Measurements from ENCODE around the gene BOLA2B. TPM values are rescaled to one million over a fixed set of nuclear protein-coding genes. Genes with fewer than 3 reads are reported as not detected.
"Not testable (repeated sequence)": the region's sequence is repeated elsewhere in the genome, so short reads cannot be mapped to it uniquely, and the experiment has no call there.

Gene BOLA2B
- 35.4 TPM for total RNA-seq

GRCh38 chr16:30193615-30194014 lies at the start of gene BOLA2B, which contains the start of gene SLX1A:
TSS of gene BOLA2B (minus strand) at chr16:30193666. CDS start at chr16:30193595, 71 bp downstream.
TSS of gene SLX1A (plus strand) at chr16:30193875. CDS start at chr16:30194085, 210 bp downstream.
- not testable (repeated sequence) for H3K9me3 ChIP-seq (ENCODE audit: low read depth, low read length); H3K4me1 ChIP-seq (ENCODE audit: insufficient read depth, low read length); H3K27me3 ChIP-seq (ENCODE audit: insufficient read depth, low read length)
- H3K4me3 ChIP-seq (ENCODE audit: low read length) = peak within 1 kb of the TSS; percentile 20

- not testable (repeated sequence) for H3K27me3 ChIP-seq (ENCODE audit: insufficient read depth, low read length); H3K9me3 ChIP-seq (ENCODE audit: low read depth, low read length); H3K4me1 ChIP-seq (ENCODE audit: insufficient read depth, low read length); H3K4me3 ChIP-seq (ENCODE audit: low read length)
These were observed 23.6 kb upstream of the BOLA2B start for GRCh38 chr16:30217082-30217481.

- not testable (repeated sequence) for H3K4me3 ChIP-seq (ENCODE audit: low read length); H3K27me3 ChIP-seq (ENCODE audit: insufficient read depth, low read length); H3K9me3 ChIP-seq (ENCODE audit: low read depth, low read length); H3K4me1 ChIP-seq (ENCODE audit: insufficient read depth, low read length)
These were observed 17.9 kb upstream of the BOLA2B start for GRCh38 chr16:30211414-30211813.

- not testable (repeated sequence) for H3K4me3 ChIP-seq (ENCODE audit: low read length); H3K9me3 ChIP-seq (ENCODE audit: low read depth, low read length); H3K27me3 ChIP-seq (ENCODE audit: insufficient read depth, low read length); H3K4me1 ChIP-seq (ENCODE audit: insufficient read depth, low read length)
These were observed 15.6 kb upstream of the BOLA2B start for GRCh38 chr16:30209032-30209431.

GRCh38 chr16:30207063-30207704 lies 13.7 kb upstream of the BOLA2B start:
- H3K27me3 ChIP-seq (ENCODE audit: insufficient read depth, low read length); H3K4me3 ChIP-seq (ENCODE audit: low read length); H3K4me1 ChIP-seq (ENCODE audit: insufficient read depth, low read length); H3K9me3 ChIP-seq (ENCODE audit: low read depth, low read length): not testable (repeated sequence)

GRCh38 chr16:30206252-30206651 lies 12.8 kb upstream of the BOLA2B start:
- H3K27me3 ChIP-seq (ENCODE audit: insufficient read depth, low read length); H3K4me1 ChIP-seq (ENCODE audit: insufficient read depth, low read length); H3K9me3 ChIP-seq (ENCODE audit: low read depth, low read length): not testable (repeated sequence)
- peak overlapping the region; percentile 32 for H3K4me3 ChIP-seq (ENCODE audit: low read length)

GRCh38 chr16:30205541-30206236 lies 12.2 kb upstream of the BOLA2B start:
- H3K27me3 ChIP-seq (ENCODE audit: insufficient read depth, low read length); H3K9me3 ChIP-seq (ENCODE audit: low read depth, low read length); H3K4me1 ChIP-seq (ENCODE audit: insufficient read depth, low read length): not testable (repeated sequence)
- peak overlapping the region; percentile 32 for H3K4me3 ChIP-seq (ENCODE audit: low read length)

- H3K9me3 ChIP-seq (ENCODE audit: low read depth, low read length); H3K4me1 ChIP-seq (ENCODE audit: insufficient read depth, low read length); H3K27me3 ChIP-seq (ENCODE audit: insufficient read depth, low read length); H3K4me3 ChIP-seq (ENCODE audit: low read length): not testable (repeated sequence)
These were observed 6.3 kb upstream of the BOLA2B start for GRCh38 chr16:30199608-30200343.

GRCh38 chr16:30199049-30199448 lies 5.6 kb upstream of the BOLA2B start, which contains the start of gene SULT1A3:
TSS of gene SULT1A3 (plus strand) at chr16:30199255. CDS start at chr16:30200729, 1,474 bp downstream.
- H3K27me3 ChIP-seq (ENCODE audit: insufficient read depth, low read length); H3K4me3 ChIP-seq (ENCODE audit: low read length); H3K9me3 ChIP-seq (ENCODE audit: low read depth, low read length); H3K4me1 ChIP-seq (ENCODE audit: insufficient read depth, low read length): not testable (repeated sequence)

GRCh38 chr16:30197001-30197400 lies 3.5 kb upstream of the BOLA2B start:
- not testable (repeated sequence) for H3K4me1 ChIP-seq (ENCODE audit: insufficient read depth, low read length); H3K4me3 ChIP-seq (ENCODE audit: low read length); H3K27me3 ChIP-seq (ENCODE audit: insufficient read depth, low read length)

GRCh38 chr16:30194172-30194925 lies 883 bp upstream of the BOLA2B start:
- H3K27me3 ChIP-seq (ENCODE audit: insufficient read depth, low read length); H3K4me1 ChIP-seq (ENCODE audit: insufficient read depth, low read length); H3K9me3 ChIP-seq (ENCODE audit: low read depth, low read length): not testable (repeated sequence)
- peak overlapping the region; percentile 20 for H3K4me3 ChIP-seq (ENCODE audit: low read length)

More at GRCh38 chr16:30197001-30197400, 3.5 kb upstream of the BOLA2B start:
- not testable (repeated sequence) for H3K9me3 ChIP-seq (ENCODE audit: low read depth, low read length)

GRCh38 chr16:30193098-30193497 lies 368 bp downstream of the BOLA2B start:
- H3K27me3 ChIP-seq (ENCODE audit: insufficient read depth, low read length); H3K4me1 ChIP-seq (ENCODE audit: insufficient read depth, low read length); H3K9me3 ChIP-seq (ENCODE audit: low read depth, low read length): not testable (repeated sequence)

GRCh38 chr16:30191158-30191557 lies 2.3 kb downstream of the BOLA2B start:
- not testable (repeated sequence) for H3K27me3 ChIP-seq (ENCODE audit: insufficient read depth, low read length); H3K4me3 ChIP-seq (ENCODE audit: low read length); H3K9me3 ChIP-seq (ENCODE audit: low read depth, low read length)
- H3K4me1 ChIP-seq (ENCODE audit: insufficient read depth, low read length) = peaks cover 22% of the 10 kb centered on the region

More at GRCh38 chr16:30193098-30193497, 368 bp downstream of the BOLA2B start:
- not testable (repeated sequence) for H3K4me3 ChIP-seq (ENCODE audit: low read length)

- Histone ChIP-seq H3K4me3 (ENCODE audit: low read length) (no peak overlapping the region), H3K4me1 (ENCODE audit: insufficient read depth, low read length) (peaks cover 36% of the 10 kb centered on the region), H3K27me3 (ENCODE audit: insufficient read depth, low read length) (no peaks in the 10 kb centered on the region), H3K9me3 (ENCODE audit: low read depth, low read length) (no peaks in the 10 kb centered on the region)
These were observed 5.4 kb downstream of the BOLA2B start for GRCh38 chr16:30187971-30188561.

GRCh38 chr16:30187556-30187865 lies 6.0 kb downstream of the BOLA2B start:
- Histone ChIP-seq H3K4me3 (ENCODE audit: low read length) (no peak overlapping the region), H3K27me3 (ENCODE audit: insufficient read depth, low read length) (no peaks in the 10 kb centered on the region), H3K4me1 (ENCODE audit: insufficient read depth, low read length) (peaks cover 40% of the 10 kb centered on the region), H3K9me3 (ENCODE audit: low read depth, low read length) (no peaks in the 10 kb centered on the region)

Data from mononuclear cell (primary cell).